SK-N-SH treated with all-trans-retinoic acid at 6 μM for 48 hours (cell line): ENCODE measurements around the gene TBC1D16.

ENCODE experiments used
- ATAC-seq: fragments of 200-7000 bp; cut with Tn5 transposase; 3 replicates; pipeline ENCODE4 v1.9.1; 2020; ENCODE audit warnings: mild to moderate bottlenecking, moderate library complexity
- ARNTL ChIP-seq: fragments of 450-650 bp; formaldehyde crosslinking; IDR thresholded peaks from 2 replicates; pipeline ENCODE4 v1.5.0; 2020; ENCODE audit warnings: low read depth, mild to moderate bottlenecking, moderate library complexity, borderline replicate concordance
- BACH2 ChIP-seq: fragments of 250-450 bp; sonication (Bioruptor Pico); IDR thresholded peaks from 2 replicates; pipeline ENCODE4 v1.9.0; 2021; ENCODE audit warnings: mild to moderate bottlenecking, borderline replicate concordance
- CSDC2 ChIP-seq: fragments of 250-450 bp; sonication (Bioruptor Pico); IDR thresholded peaks from 2 replicates; pipeline ENCODE4 v1.5.0; 2020; ENCODE audit warnings: mild to moderate bottlenecking, moderate library complexity
- ESRRG ChIP-seq: fragments of 250-450 bp; sonication (Bioruptor Pico); IDR thresholded peaks from 2 replicates; pipeline ENCODE4 v1.6.1; 2021; ENCODE audit warnings: mild to moderate bottlenecking
- GLIS3 ChIP-seq: fragments of 250-450 bp; sonication (Bioruptor Pico); IDR thresholded peaks from 2 replicates; pipeline ENCODE4 v1.5.0; 2020; ENCODE audit warnings: mild to moderate bottlenecking, moderate library complexity
- ISL1 ChIP-seq: fragments of 250-450 bp; sonication (Bioruptor Pico); IDR thresholded peaks from 2 replicates; pipeline ENCODE4 v2.1.2; 2022; ENCODE audit warnings: mild to moderate bottlenecking, moderate library complexity
- OSR1 ChIP-seq: fragments of 250-450 bp; sonication (Bioruptor Pico); IDR thresholded peaks from 2 replicates; pipeline ENCODE4 v1.8.0; 2022; ENCODE audit warnings: moderate library complexity, mild to moderate bottlenecking, inconsistent platforms
- RARB ChIP-seq: fragments of 250-450 bp; sonication (Bioruptor Pico); IDR thresholded peaks from 2 replicates; pipeline ENCODE4 v1.8.0; 2021; ENCODE audit warnings: mild to moderate bottlenecking, moderate library complexity
- SNAI2 ChIP-seq: fragments of 250-450 bp; sonication (Bioruptor Pico); IDR thresholded peaks from 2 replicates; pipeline ENCODE4 v1.5.0; 2020; ENCODE audit warnings: mild to moderate bottlenecking, moderate library complexity
- TCF4 ChIP-seq: fragments of 250-450 bp; sonication (Bioruptor Pico); IDR thresholded peaks from 2 replicates; pipeline ENCODE4 v1.8.0; 2021; ENCODE audit warnings: mild to moderate bottlenecking, moderate library complexity, borderline replicate concordance
- TOX ChIP-seq: fragments of 250-450 bp; sonication (Bioruptor Pico); IDR thresholded peaks from 2 replicates; pipeline ENCODE4 v1.8.0; 2021; ENCODE audit warnings: mild to moderate bottlenecking, moderate library complexity, borderline replicate concordance
- ZC3H10 ChIP-seq: fragments of 250-450 bp; sonication (Bioruptor Pico); IDR thresholded peaks from 2 replicates; pipeline ENCODE4 v1.5.1; 2021; ENCODE audit warnings: mild to moderate bottlenecking, moderate library complexity
- ZFP3 ChIP-seq: fragments of 250-450 bp; sonication (Bioruptor Pico); IDR thresholded peaks from 2 replicates; pipeline ENCODE4 v1.5.0; 2020; ENCODE audit warnings: mild to moderate bottlenecking, moderate library complexity
- ZFP30 ChIP-seq: fragments of 450-650 bp; formaldehyde crosslinking; IDR thresholded peaks from 2 replicates; pipeline ENCODE4 v1.5.0; 2022; ENCODE audit warnings: mild to moderate bottlenecking, moderate library complexity
- ZNF565 ChIP-seq: fragments of 450-650 bp; formaldehyde crosslinking; conservative IDR thresholded peaks from 2 replicates; pipeline ENCODE4 v1.5.0; 2020; ENCODE audit warnings: low read depth, mild to moderate bottlenecking, moderate library complexity
- ZNF70 ChIP-seq: fragments of 450-650 bp; formaldehyde crosslinking; IDR thresholded peaks from 2 replicates; pipeline ENCODE4 v1.5.0; 2020; ENCODE audit warnings: mild to moderate bottlenecking, moderate library complexity
- ZNF8 ChIP-seq: fragments of 450-650 bp; formaldehyde crosslinking; IDR thresholded peaks from 2 replicates; pipeline ENCODE4 v1.5.0; 2020; ENCODE audit warnings: mild to moderate bottlenecking, moderate library complexity
- TF ChIP-seq, protein P1 (sequence below): fragments of 250-450 bp; sonication (Bioruptor Pico); IDR thresholded peaks from 2 replicates; pipeline ENCODE4 v1.5.1; 2020; ENCODE audit warnings: low read depth, mild to moderate bottlenecking, moderate library complexity
- TF ChIP-seq, protein P2 (sequence below): fragments of 250-450 bp; sonication (Bioruptor Pico); IDR thresholded peaks from 2 replicates; pipeline ENCODE4 v1.5.1; 2021; ENCODE audit warnings: mild to moderate bottlenecking, moderate library complexity
- TF ChIP-seq, protein P3 (sequence below): fragments of 250-450 bp; sonication (Bioruptor Pico); IDR thresholded peaks from 2 replicates; pipeline ENCODE4 v1.8.0; 2021; ENCODE audit warnings: low read depth, mild to moderate bottlenecking, moderate library complexity, borderline replicate concordance

TBC1D16 gene

DNA sequence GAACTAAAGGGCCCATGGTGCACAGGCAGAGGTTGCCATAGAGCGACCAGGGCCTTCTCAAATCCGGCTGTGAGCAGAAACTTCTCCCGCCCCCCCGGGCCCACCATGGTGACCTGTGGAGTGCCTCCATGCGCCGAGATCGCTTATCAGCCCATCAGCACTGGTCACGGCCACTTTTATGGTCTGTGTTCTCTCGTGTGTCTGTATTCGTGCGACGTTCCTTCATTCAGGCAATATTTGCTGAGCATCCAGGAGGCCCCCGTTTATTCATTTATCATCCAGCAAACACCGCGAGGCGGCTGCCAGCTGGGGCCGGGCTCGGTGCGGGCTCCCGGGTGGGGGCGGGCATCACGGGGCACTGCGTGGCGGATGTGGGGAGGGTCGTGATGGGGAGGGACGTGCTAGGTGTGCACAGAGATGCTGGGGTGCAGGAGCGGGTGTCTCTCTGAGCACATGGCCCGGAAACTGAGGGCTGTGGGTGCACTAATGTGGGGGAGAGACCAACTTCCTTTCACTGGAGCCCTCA is 108.5 kb downstream of the TBC1D16 start:
- TF ChIP-seq RARB (CRISPR knock-in tag) (no peak), OSR1 (no peak), SNAI2 (CRISPR knock-in tag) (no peak), TOX (CRISPR knock-in tag) (no peak), ARNTL (no peak), TCF4 (CRISPR knock-in tag) (no peak), ZFP3 (no peak), ZC3H10 (CRISPR knock-in tag) (no peak)
- TF ChIP-seq, protein P1, sequence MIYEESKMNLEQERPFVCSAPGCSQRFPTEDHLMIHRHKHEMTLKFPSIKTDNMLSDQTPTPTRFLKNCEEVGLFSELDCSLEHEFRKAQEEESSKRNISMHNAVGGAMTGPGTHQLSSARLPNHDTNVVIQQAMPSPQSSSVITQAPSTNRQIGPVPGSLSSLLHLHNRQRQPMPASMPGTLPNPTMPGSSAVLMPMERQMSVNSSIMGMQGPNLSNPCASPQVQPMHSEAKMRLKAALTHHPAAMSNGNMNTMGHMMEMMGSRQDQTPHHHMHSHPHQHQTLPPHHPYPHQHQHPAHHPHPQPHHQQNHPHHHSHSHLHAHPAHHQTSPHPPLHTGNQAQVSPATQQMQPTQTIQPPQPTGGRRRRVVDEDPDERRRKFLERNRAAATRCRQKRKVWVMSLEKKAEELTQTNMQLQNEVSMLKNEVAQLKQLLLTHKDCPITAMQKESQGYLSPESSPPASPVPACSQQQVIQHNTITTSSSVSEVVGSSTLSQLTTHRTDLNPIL, result no peak
- no peak for ATAC-seq

DNA sequence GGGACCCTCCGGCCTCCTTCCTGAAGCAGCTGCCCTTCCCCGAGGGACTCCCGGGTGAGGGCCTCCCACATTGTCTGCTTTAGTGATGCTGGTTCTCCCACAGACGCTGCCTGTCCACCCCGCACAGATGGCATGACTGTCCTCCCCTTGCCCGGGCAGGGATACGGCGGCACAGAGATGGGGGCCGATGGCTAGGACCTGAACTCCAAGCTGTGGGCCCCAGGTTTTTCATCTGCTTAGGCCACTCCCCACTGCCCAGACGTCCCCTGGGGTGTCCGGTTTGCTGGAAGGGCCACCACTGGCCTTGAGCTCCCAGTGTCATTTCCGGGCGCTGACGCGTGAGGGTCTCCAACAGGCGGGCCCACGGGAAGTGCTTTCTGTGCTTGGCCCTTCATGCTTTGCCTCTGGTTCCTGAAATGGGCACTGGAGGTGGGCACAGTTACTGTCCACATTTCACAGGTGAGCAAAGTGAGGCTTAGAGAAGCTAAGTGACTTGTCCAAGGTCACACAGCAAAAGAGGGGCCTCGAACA is 109.0 kb downstream of the TBC1D16 start:
- no peak for ATAC-seq
- no peak for TF ChIP-seq ZFP30
- no peak for TF ChIP-seq ZC3H10 (CRISPR knock-in tag)
- no peak for TF ChIP-seq BACH2 (CRISPR knock-in tag)
- no peak for TF ChIP-seq SNAI2 (CRISPR knock-in tag)
- no peak for TF ChIP-seq ZFP3
- TF ChIP-seq ESRRG, result no peak
- no peak for TF ChIP-seq TOX (CRISPR knock-in tag)

GRCh38 chr17:79926142-79926604 is 109.5 kb downstream of the TBC1D16 start:
- ATAC-seq, result no peak
- TF ChIP-seq ZNF70 (CRISPR knock-in tag), result no peak
- no peak for TF ChIP-seq ZC3H10 (CRISPR knock-in tag)
- TF ChIP-seq ZNF565 (CRISPR knock-in tag), result no peak
- no peak for TF ChIP-seq ZNF8
- TF ChIP-seq ISL1, result no peak
- TF ChIP-seq CSDC2 (CRISPR knock-in tag), result no peak
- no peak for TF ChIP-seq GLIS3 (CRISPR knock-in tag)
- TF ChIP-seq, protein P2, sequence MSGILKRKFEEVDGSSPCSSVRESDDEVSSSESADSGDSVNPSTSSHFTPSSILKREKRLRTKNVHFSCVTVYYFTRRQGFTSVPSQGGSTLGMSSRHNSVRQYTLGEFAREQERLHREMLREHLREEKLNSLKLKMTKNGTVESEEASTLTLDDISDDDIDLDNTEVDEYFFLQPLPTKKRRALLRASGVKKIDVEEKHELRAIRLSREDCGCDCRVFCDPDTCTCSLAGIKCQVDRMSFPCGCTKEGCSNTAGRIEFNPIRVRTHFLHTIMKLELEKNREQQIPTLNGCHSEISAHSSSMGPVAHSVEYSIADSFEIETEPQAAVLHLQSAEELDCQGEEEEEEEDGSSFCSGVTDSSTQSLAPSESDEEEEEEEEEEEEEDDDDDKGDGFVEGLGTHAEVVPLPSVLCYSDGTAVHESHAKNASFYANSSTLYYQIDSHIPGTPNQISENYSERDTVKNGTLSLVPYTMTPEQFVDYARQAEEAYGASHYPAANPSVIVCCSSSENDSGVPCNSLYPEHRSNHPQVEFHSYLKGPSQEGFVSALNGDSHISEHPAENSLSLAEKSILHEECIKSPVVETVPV (CRISPR knock-in tag), result no peak

DNA sequence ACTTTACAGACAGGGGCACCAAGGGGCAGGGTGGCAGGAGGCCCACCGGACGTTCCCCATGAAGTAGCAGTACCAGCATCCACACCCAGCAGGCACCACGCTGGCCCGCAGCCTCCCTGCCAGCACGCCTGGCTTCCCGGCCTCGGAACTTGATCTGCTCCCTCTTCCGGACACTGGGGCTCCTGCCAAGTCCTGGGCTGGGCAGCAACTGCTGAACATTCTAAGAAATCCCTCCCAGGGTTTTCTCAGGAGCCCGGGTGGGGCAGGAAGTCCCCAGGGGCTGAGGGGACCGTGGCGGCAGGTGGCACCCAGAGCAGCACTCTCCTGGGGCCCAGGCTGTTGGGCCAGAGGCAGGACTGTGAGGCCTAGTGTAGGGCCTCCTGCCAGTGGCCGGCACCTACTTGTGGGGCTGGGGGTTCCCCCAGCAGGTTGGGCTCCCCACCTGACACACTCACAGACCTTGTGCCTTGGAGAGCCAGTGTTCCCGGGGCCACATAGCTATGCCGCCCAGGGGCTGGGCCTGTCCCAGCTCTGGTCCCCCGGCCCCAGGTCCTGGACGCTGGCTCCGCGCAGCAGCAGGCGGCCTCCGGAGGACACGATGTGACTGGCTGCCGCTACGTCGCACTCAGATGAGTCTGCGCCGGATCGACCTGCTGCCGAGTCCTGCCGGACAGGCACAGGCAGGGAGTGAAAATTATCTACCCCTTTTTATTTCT is 110.3 kb downstream of the TBC1D16 start:
- TF ChIP-seq, protein P3, sequence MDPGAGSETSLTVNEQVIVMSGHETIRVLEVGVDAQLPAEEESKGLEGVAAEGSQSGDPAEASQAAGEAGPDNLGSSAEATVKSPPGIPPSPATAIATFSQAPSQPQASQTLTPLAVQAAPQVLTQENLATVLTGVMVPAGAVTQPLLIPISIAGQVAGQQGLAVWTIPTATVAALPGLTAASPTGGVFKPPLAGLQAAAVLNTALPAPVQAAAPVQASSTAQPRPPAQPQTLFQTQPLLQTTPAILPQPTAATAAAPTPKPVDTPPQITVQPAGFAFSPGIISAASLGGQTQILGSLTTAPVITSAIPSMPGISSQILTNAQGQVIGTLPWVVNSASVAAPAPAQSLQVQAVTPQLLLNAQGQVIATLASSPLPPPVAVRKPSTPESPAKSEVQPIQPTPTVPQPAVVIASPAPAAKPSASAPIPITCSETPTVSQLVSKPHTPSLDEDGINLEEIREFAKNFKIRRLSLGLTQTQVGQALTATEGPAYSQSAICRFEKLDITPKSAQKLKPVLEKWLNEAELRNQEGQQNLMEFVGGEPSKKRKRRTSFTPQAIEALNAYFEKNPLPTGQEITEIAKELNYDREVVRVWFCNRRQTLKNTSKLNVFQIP, result no peak
- ATAC-seq, result peak; percentile 80

DNA sequence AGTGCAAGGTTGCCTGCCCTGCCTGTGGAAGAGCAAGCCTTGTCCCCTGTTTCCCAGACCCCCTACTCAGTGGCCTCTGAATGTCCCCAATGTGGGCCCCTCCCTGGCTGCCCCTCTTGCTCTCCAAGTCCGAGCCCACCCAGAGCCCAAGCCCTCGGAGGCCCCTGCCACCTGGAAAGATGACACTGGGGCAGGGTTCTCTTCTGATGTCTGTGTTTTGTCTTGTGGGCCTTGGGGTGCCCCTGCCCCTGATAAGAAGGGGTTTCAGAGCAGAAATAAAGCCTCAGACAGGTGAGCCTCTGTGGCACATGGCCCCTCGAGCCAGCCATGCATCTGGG is 111.1 kb downstream of the TBC1D16 start:
- TF ChIP-seq ESRRG (no peak), ARNTL (no peak), RARB (CRISPR knock-in tag) (no peak), ZFP30 (no peak), ISL1 (no peak), ZC3H10 (CRISPR knock-in tag) (no peak), SNAI2 (CRISPR knock-in tag) (no peak), TCF4 (CRISPR knock-in tag) (no peak), BACH2 (CRISPR knock-in tag) (no peak)
- TF ChIP-seq, protein P1, result no peak
- TF ChIP-seq, protein P2 (CRISPR knock-in tag), result no peak
- ATAC-seq, result no peak
